ENCODE data around the gene USP5.
"Not testable (repeated sequence)": the region's sequence is repeated elsewhere in the genome, so short reads cannot be mapped to it uniquely, and the experiment has no call there.

USP5 gene

GRCh38 chr12:6842075-6842474 lies 9.9 kb upstream of the USP5 start:
- DNase-seq: no peak

- no peak for DNase-seq
Observed at GRCh38 chr12:6843118-6843902, 8.6 kb upstream of the USP5 start.

GRCh38 chr12:6845395-6845794 lies 6.6 kb upstream of the USP5 start:
- no peak for DNase-seq

GRCh38 chr12:6846316-6846869 lies 5.6 kb upstream of the USP5 start:
- DNase-seq: no peak

GRCh38 chr12:6847676-6848075 lies 4.3 kb upstream of the USP5 start:
- no peak for DNase-seq

GRCh38 chr12:6849427-6849826 lies 2.5 kb upstream of the USP5 start:
- no peak for DNase-seq

GRCh38 chr12:6849976-6850560 lies 1.9 kb upstream of the USP5 start:
- DNase-seq: no peak

- peak in 1 of 2 donors; percentile 10 for DNase-seq
Observed at GRCh38 chr12:6850796-6851152, 1.2 kb upstream of the USP5 start.

GRCh38 chr12:6851153-6851920 lies 613 bp upstream of the USP5 start, which contains the start of gene CDCA3:
Gene CDCA3 (minus strand): TSS chr12:6851286. CDS start chr12:6850952, 334 bp downstream.
- DNase-seq: peak; percentile 90 to 91

GRCh38 chr12:6852651-6853354 lies 853 bp downstream of the USP5 start:
- DNase-seq: peak; percentile 49 to 50

- no peak for DNase-seq
Observed at GRCh38 chr12:6853626-6854025, 1.7 kb downstream of the USP5 start.

- DNase-seq: no peak
Observed at GRCh38 chr12:6854036-6854435, 2.1 kb downstream of the USP5 start.

- no peak for DNase-seq
Observed at GRCh38 chr12:6855322-6855721, 3.4 kb downstream of the USP5 start.

GRCh38 chr12:6858799-6859198 lies 6.8 kb downstream of the USP5 start:
- DNase-seq: no peak

GRCh38 chr12:6860116-6860515 lies 8.2 kb downstream of the USP5 start:
- DNase-seq: no peak

GRCh38 chr12:6860942-6861341 lies 9.0 kb downstream of the USP5 start:
- no peak for DNase-seq

GRCh38 chr12:6861391-6861790 lies 9.4 kb downstream of the USP5 start:
- DNase-seq: no peak

GRCh38 chr12:6863033-6863432 lies 11.1 kb downstream of the USP5 start:
- no peak for DNase-seq

- no peak for DNase-seq
Observed at GRCh38 chr12:6863586-6864321, 11.8 kb downstream of the USP5 start.

- DNase-seq: not testable (repeated sequence)
Observed at GRCh38 chr12:6865307-6865706, 13.4 kb downstream of the USP5 start.

GRCh38 chr12:6866163-6866919 lies 14.4 kb downstream of the USP5 start:
- DNase-seq: no peak

Measured in activated CD4-positive, alpha-beta T cell treated with anti-CD3 and anti-CD28 coated beads for 4 hours (primary cell).